Activated CD8-positive, alpha-beta memory T cell treated with anti-CD3 and anti-CD28 coated beads, Interleukin-2, amount 50 U/mL, for 1 hour (primary cell): ENCODE measurements around the gene OSBPL2.

Source experiments
- DNase-seq: peaks from one replicate; pipeline ENCODE4 v3.0.0-alpha.2; 2020; ENCODE audit errors: extremely low read depth

The OSBPL2 gene

GRCh38 chr20:62237801-62238568 lies at the start of gene OSBPL2:
TSS of gene OSBPL2 (plus strand) at chr20:62238521. CDS start at chr20:62256185, 17,664 bp downstream.
- DNase-seq: peak; percentile 99

- DNase-seq: no peak
Measured at GRCh38 chr20:62190639-62191411, 47.5 kb upstream of the OSBPL2 start.

GRCh38 chr20:62191781-62192559 lies 46.4 kb upstream of the OSBPL2 start:
- DNase-seq: no peak

GRCh38 chr20:62192635-62193034 lies 45.7 kb upstream of the OSBPL2 start:
- no peak for DNase-seq

GRCh38 chr20:62193079-62194025 lies 45.0 kb upstream of the OSBPL2 start:
- no peak for DNase-seq

- no peak for DNase-seq
Measured at GRCh38 chr20:62195075-62195405, 43.3 kb upstream of the OSBPL2 start.

GRCh38 chr20:62195736-62196135 lies 42.6 kb upstream of the OSBPL2 start:
- no peak for DNase-seq

GRCh38 chr20:62196286-62196685 lies 42.0 kb upstream of the OSBPL2 start:
- no peak for DNase-seq

- DNase-seq: no peak
Measured at GRCh38 chr20:62197311-62197710, 41.0 kb upstream of the OSBPL2 start.

GRCh38 chr20:62197801-62198200 lies 40.5 kb upstream of the OSBPL2 start:
- DNase-seq: no peak

GRCh38 chr20:62198496-62198895 lies 39.8 kb upstream of the OSBPL2 start:
- DNase-seq: no peak

- DNase-seq: no peak
Measured at GRCh38 chr20:62198931-62199330, 39.4 kb upstream of the OSBPL2 start.

- no peak for DNase-seq
Measured at GRCh38 chr20:62200491-62201172, 37.7 kb upstream of the OSBPL2 start.

- DNase-seq: no peak
Measured at GRCh38 chr20:62201173-62202082, 36.9 kb upstream of the OSBPL2 start.

GRCh38 chr20:62202083-62202395 lies 36.3 kb upstream of the OSBPL2 start:
- no peak for DNase-seq

GRCh38 chr20:62202676-62203377 lies 35.5 kb upstream of the OSBPL2 start:
- no peak for DNase-seq

GRCh38 chr20:62203378-62204030 lies 34.8 kb upstream of the OSBPL2 start:
- no peak for DNase-seq

- DNase-seq: no peak
Measured at GRCh38 chr20:62205618-62206387, 32.5 kb upstream of the OSBPL2 start.
